GM12892 (cell line): ENCODE results near the gene SCUBE3. TPM values are rescaled to one million over a fixed set of nuclear protein-coding genes. Genes with fewer than 3 reads are reported as not detected.

Source experiments
- DNase-seq: peaks from one replicate; pipeline ENCODE4 v3.0.0; 2011; ENCODE audit not compliant: insufficient read length
- FAIRE-seq: peaks from 2 replicates; lab custom pipeline; 2011; peaks lifted over from hg19 to GRCh38; lab: Jason Lieb, UNC
- POLR2A ChIP-seq: IDR thresholded peaks from 2 replicates; pipeline ENCODE4 v1.6.1; 2011; ENCODE audit warnings: low read depth, low read length, control low read depth
- POLR2AphosphoS5 ChIP-seq: IDR thresholded peaks from 2 replicates; pipeline ENCODE4 v1.6.1; 2011; ENCODE audit warnings: low read depth, low read length, control low read depth
- TAF1 ChIP-seq: IDR thresholded peaks from 2 replicates; pipeline ENCODE4 v1.6.1; 2011; ENCODE audit warnings: low read depth, mild to moderate bottlenecking, control low read depth, low read length, borderline replicate concordance
- polyA plus RNA-seq: library from polyadenylated mRNA; unstranded; fragments of >200 nt; gene quantifications from one replicate; pipeline ENCODE4 v1.2.1, GENCODE V29; 2012; ENCODE audit warnings: missing spikeins, inconsistent platforms; ENCODE audit not compliant: missing spikeins

SCUBE3 gene
- polyA plus RNA-seq, result 0.25 TPM

GRCh38 chr6:35213824-35214756 is at the start of gene SCUBE3:
Gene SCUBE3 (plus strand): TSS chr6:35213956. CDS start chr6:35214419, 463 bp downstream.
- FAIRE-seq, result no peak
- DNase-seq, result peak; percentile 55
- TF ChIP-seq POLR2AphosphoS5 (no peak), TAF1 (no peak), POLR2A (no peak)

GRCh38 chr6:35164277-35164676 is 49.5 kb upstream of the SCUBE3 start:
- TF ChIP-seq TAF1 (no peak), POLR2AphosphoS5 (no peak), POLR2A (no peak)
- no peak for DNase-seq
- FAIRE-seq, result no peak

DNA sequence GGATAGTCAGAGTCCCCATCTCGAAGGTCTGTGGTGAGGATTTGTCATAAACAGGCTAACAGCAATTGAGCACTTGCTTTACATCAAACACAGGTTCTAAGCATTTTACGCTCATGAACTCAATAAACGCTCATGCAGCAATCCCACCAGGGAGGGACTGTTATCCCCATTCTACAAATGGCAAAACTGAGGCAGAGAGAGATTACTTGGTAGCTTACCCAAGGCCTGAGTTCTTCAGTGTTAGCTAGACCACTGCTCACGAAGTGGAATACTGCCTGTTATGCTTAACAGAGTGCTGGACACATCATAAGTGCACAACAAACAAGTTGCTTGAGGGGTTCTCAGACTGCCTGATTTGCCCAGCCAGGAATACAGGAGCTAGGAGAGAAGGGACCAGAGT is 48.9 kb upstream of the SCUBE3 start:
- no peak for FAIRE-seq
- no peak for TF ChIP-seq TAF1
- no peak for TF ChIP-seq POLR2AphosphoS5
- no peak for TF ChIP-seq POLR2A
- no peak for DNase-seq

- FAIRE-seq (no peak), DNase-seq (no peak)
- TF ChIP-seq POLR2A (no peak), TAF1 (no peak), POLR2AphosphoS5 (no peak)
Measured at GRCh38 chr6:35165630-35166071, 48.1 kb upstream of the SCUBE3 start.

DNA sequence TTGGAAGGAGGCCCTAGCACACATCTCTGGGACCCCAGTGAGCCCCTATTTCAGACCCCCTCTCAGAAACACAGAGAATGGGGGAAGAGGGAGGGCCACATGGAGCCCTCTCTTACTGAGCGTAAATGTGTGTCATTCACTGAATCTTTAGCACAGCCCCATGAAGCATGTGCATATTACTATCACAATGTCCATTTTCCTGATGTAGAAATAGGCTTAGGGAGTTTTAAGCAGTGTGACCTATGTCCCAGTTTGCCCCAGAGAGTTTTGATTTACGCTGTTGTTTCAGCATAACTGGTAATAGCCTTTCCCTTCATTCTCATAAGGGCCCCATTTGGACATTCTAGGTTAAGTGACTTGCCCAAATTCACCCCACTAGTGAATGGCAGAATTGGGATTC is 47.6 kb upstream of the SCUBE3 start:
- TF ChIP-seq TAF1 (no peak), POLR2A (no peak), POLR2AphosphoS5 (no peak)
- FAIRE-seq (no peak), DNase-seq (no peak)

DNA sequence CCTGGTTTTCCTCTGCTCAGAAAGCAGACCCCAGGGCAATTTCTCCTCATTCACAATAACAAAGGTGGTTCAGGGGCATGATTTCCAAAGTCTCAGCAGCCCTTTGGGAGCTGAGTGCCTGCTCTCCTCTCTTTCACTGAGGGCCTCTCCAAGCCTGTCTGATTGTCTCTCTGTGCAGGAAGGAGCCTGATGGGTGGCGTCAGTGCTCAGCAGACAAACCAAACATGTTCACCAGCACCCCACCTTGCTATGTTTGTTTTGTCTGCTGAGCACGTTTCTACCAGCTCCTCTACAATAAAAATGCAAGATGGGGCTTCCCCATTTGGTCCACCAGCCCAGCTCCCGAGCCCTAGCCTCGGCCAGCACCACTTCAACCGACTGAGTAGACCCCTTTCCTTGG is 47.2 kb upstream of the SCUBE3 start:
- TF ChIP-seq TAF1, result no peak
- TF ChIP-seq POLR2A, result no peak
- no peak for TF ChIP-seq POLR2AphosphoS5
- DNase-seq (no peak), FAIRE-seq (no peak)

DNA sequence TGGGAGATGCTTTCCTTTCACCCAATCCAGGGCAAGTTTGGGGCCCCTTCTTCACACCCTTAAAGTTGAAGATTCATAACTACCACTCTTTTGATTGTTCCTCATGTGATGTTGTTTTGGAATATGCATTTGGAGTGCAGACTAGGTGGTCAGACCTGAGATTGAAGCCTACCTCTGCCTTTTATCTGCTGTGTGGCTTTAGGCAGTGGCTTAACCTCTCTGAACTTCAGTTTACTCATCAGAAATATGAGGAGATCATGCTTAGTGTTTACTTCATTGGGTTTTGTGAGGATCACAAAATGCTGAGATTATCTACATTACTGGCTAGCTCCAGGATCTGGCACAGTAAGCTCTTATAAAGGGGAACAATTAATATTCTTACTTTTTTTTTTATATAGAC is 46.3 kb upstream of the SCUBE3 start:
- TF ChIP-seq POLR2AphosphoS5 (no peak), TAF1 (no peak), POLR2A (no peak)
- DNase-seq (no peak), FAIRE-seq (no peak)

DNA sequence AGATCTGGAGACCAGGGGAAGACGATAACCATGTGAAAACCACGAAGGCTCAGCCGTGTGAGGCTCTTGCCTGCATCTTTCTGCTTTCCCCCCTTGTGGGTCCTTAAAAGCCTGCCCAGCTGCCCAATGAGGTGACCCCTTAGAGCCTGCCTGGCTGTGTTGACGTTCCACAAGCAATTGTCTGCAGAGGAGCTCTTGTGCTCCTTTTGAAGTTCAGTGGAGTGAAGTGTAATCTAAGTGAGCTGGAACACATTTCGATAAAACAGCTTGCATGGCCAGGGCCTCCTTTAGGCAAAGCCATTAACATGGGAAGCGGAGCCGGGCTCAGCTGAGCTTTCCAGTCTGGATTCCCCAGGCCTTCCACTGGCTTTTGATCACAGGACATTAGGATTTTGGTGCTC is 45.3 kb upstream of the SCUBE3 start:
- FAIRE-seq, result no peak
- DNase-seq, result no peak
- TF ChIP-seq POLR2A (no peak), POLR2AphosphoS5 (no peak), TAF1 (no peak)

GRCh38 chr6:35170166-35170565 is 43.6 kb upstream of the SCUBE3 start:
- no peak for TF ChIP-seq POLR2A
- no peak for TF ChIP-seq TAF1
- no peak for TF ChIP-seq POLR2AphosphoS5
- no peak for FAIRE-seq
- DNase-seq, result no peak

GRCh38 chr6:35170891-35171290 is 42.9 kb upstream of the SCUBE3 start:
- no peak for DNase-seq
- TF ChIP-seq POLR2A (no peak), POLR2AphosphoS5 (no peak), TAF1 (no peak)
- FAIRE-seq, result no peak

DNA sequence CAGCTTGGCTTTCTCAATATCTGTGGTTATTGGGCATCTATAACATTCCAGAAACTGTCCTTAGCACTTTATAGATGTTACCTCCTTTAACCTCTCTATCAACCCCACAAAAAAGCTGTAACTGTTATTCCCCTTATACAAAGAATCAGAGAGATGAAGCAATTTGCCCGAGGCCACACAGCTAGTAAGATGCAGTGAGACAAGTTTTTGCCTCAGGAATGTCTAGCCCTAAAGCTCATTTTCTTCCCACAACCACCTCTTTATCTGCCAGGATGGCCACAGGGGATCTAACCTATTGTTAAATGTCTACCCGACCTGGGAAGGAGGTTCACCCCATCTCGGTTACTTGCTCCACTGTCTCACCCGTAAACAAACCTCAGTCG is 40.7 kb upstream of the SCUBE3 start:
- FAIRE-seq (no peak), DNase-seq (no peak)
- TF ChIP-seq POLR2A, result no peak
- no peak for TF ChIP-seq POLR2AphosphoS5
- no peak for TF ChIP-seq TAF1

DNA sequence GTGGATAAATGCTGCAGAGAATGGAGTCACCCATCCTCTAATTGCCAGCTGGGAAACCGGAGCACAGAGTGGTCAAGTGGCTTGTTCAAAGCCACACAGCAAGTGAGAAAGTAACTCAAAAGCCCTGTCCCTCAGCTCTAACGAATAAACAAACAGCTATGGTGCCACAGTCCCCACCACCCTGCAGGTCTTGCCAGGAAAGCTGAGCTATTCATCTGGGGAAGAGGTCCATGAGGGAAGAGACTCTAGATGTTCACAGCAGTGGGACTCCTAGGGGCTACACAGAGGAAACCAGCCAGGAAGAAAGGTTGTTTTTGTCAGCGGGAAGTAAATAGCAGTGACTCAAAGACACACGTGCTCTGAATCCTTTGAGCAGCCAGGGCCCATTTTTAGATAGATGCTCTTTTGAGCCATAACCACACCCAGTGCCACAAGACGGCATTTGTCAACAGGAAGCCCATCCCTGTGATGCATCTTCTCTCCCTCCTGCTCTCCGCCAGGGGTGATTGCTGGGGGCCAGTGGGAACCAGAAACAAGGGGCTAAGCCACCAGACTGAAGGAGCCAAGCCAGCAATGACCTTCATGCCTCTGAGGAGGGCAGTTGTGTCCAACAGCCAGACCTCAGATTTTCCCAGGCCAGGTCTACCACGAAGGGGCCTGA is 40.2 kb upstream of the SCUBE3 start:
- TF ChIP-seq TAF1, result no peak
- TF ChIP-seq POLR2A, result no peak
- no peak for TF ChIP-seq POLR2AphosphoS5
- DNase-seq (no peak), FAIRE-seq (no peak)
